Peyer's patch (tissue), 4 donors: ENCODE results near the gene PTH2.

Source experiments
- CTCF ChIP-seq, 6 experiments: fragments of 450-650 bp in 4 of 6; fragments of 200-600 bp in 2 of 6; sonication (generic) in 1 of 6; IDR thresholded peaks; one replicate each; pipeline ENCODE4 v1.5.1; 2017 to 2019; ENCODE audit warnings: antibody characterized with exemption in 6 of 6, mild to moderate bottlenecking in 3 of 6, moderate library complexity in 1 of 6
- POLR2A ChIP-seq, 2 donors: fragments of 450-650 bp; IDR thresholded peaks; one replicate each; pipeline ENCODE4 v1.5.1; 2017; ENCODE audit warnings: antibody characterized with exemption in 2 of 2, mild to moderate bottlenecking in 2 of 2, moderate library complexity in 2 of 2

- TF ChIP-seq CTCF (IDR thresholded peaks at IDR 0.05) = no peak
- TF ChIP-seq POLR2A (IDR thresholded peaks at IDR 0.05) = no peak
Observed at GRCh38 chr19:49398001-49398615, 25.1 kb downstream of the PTH2 start.
